ENCODE data around the gene ECM1. TPM values are rescaled to one million over a fixed set of nuclear protein-coding genes. Genes with fewer than 3 reads are reported as not detected.

Gene ECM1
- total and polyA plus RNA-seq, 5 donors: 24.1 to 46.8 (median 33.2) TPM

DNA sequence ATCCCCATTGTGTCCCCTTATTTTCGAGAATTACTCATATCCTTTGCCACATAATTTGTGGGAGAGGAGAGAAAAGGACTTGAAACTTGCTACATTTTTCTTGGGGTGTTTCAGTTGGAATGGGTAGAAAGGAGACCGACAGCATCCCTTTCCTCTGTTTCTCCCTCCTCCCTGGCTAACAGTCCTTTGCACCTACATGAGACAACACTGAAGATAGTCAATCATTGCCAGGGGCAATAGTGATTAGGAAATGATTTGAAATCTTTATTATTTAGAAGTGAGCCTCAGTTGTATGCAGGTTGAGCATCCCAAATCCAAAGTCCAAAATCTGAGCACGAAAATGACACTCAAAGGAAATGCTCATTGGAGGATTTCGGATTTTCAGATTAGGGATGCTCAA is 28.5 kb upstream of the ECM1 start:
- no peaks in the 10 kb centered on the region for H3K27me3 ChIP-seq (ENCODE audit: control insufficient read depth, insufficient read depth)
- no peak for DNase-seq
- WGBS: 63% methylated on average over 4 of the region's 4 CpGs
- no peaks in the 10 kb centered on the region for H3K9me3 ChIP-seq (ENCODE audit: control insufficient read depth, low read length)
- no peak overlapping the region for H3K4me3 ChIP-seq (ENCODE audit: low read length)
- intact Hi-C loops (cut with DNase I): loop anchor here in 1 of 4 donors (10.0 kb wide), 1 partner anchor 55 kb away; no protein-coding TSS in a partner anchor
- peaks cover 3% of the 10 kb centered on the region for H3K4me1 ChIP-seq (ENCODE audit: control insufficient read depth, insufficient read depth, low read length)
- ATAC-seq: no peak
- H3K27ac ChIP-seq (ENCODE audit: low read length): no peak overlapping the region

GRCh38 chr1:150479927-150480352 is 28.0 kb upstream of the ECM1 start:
- DNase-seq: no peak
- H3K9me3 ChIP-seq (ENCODE audit: control insufficient read depth, low read length): no peaks in the 10 kb centered on the region
- 65% methylated on average over 2 of the region's 2 CpGs for WGBS
- H3K27me3 ChIP-seq (ENCODE audit: control insufficient read depth, insufficient read depth): no peaks in the 10 kb centered on the region
- H3K4me3 ChIP-seq (ENCODE audit: low read length): no peak overlapping the region
- H3K4me1 ChIP-seq (ENCODE audit: control insufficient read depth, insufficient read depth, low read length): peaks cover 3% of the 10 kb centered on the region
- ATAC-seq: no peak
- intact Hi-C loops (cut with DNase I): loop anchor here in 1 of 4 donors (10.0 kb wide), 1 partner anchor 55 kb away; no protein-coding TSS in a partner anchor
- no peak overlapping the region for H3K27ac ChIP-seq (ENCODE audit: low read length)

DNA sequence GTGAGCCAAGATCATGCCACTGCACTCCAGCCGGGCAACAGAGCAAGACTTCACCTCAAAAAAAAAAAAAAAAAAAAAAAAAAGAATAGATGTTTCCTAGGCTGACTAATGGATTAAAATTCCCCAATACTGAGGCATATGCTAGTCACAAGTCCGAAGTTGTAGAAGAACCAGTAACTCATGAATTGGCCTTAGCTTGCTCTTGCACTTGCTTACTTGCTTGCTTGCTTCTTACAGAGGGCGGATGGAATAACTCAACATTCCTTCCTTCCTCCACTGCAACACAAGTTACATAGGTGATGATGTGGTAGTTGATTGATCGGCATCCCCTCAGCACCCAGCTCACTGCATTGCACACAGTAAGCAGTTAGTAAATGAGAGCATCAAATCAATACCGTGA is 23.5 kb upstream of the ECM1 start:
- WGBS: 76% methylated on average over 5 of the region's 5 CpGs
- ATAC-seq: no peak

DNA sequence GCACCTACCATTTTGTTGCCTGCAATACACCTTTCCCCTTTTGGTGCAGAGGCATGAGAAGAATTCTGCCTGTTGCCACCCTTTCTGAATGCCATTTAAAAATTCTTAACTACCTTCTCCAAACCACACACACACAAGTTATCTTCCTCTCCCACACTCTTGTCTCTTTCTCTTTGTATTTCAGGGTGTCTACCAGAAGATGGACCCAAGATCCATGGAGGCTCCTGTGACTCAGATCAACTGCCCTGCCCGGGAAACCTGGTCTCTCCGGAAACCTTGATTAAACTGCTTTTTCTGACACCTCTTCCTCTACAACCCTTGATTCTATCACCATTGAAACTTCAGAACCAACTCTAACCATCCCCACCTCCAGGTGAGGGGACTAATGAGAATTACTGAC is 23.0 kb upstream of the ECM1 start:
- H3K4me3 ChIP-seq (ENCODE audit: low read length): no peak overlapping the region
- ATAC-seq (no peak), DNase-seq (no peak)
- H3K27me3 ChIP-seq (ENCODE audit: control insufficient read depth, insufficient read depth): no peaks in the 10 kb centered on the region
- no peaks in the 10 kb centered on the region for H3K9me3 ChIP-seq (ENCODE audit: control insufficient read depth, low read length)
- intact Hi-C loops (cut with DNase I): no loop called here
- H3K27ac ChIP-seq (ENCODE audit: low read length): no peak overlapping the region
- WGBS: 13% methylated on average over 2 of the region's 2 CpGs
- H3K4me1 ChIP-seq (ENCODE audit: control insufficient read depth, insufficient read depth, low read length): peaks cover 5% of the 10 kb centered on the region

More for the DNA sequence above, 23.5 kb upstream of the ECM1 start:
- Histone ChIP-seq H3K27me3 (ENCODE audit: control insufficient read depth, insufficient read depth) (no peaks in the 10 kb centered on the region), H3K4me1 (ENCODE audit: control insufficient read depth, insufficient read depth, low read length) (peaks cover 5% of the 10 kb centered on the region), H3K9me3 (ENCODE audit: control insufficient read depth, low read length) (no peaks in the 10 kb centered on the region), H3K27ac (ENCODE audit: low read length) (no peak overlapping the region), H3K4me3 (ENCODE audit: low read length) (no peak overlapping the region)
- intact Hi-C loops (cut with DNase I): no loop called here
- DNase-seq: no peak

DNA sequence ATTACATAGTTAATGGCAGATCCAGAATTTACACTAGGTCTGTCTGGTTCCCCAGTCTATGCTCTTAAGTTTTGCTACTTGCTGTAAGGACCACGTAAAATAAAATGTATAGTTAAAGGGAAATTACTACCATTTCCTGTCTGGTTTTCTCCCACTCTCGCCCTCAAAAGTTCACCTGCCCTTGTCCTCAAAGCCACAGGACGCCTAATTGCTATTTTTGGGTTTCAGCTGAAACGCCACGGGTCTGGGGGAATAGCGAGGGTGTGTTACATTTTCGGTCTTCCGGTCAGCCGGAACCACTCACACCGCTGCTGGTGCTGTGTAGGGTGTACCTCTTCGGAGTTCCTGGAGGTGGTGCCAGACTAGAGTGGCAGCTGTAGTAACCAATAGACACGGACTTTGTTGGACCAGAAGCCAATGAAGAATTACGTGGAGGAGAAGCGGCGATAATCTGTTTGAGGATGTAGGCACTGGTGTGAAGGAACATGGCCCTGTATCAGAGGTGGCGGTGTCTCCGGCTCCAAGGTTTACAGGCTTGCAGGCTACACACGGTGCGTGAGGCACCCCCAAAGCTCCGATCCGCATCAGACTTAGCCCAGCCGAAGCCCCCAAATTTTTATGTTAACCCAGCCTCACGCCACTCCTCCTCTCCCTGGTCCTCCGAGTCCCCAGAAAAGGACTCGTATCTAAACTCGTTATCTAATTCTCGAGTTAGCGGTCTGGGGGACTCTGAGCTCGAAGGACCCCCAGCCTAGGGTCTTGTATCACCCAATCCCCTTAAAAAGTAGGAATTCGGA is 20.7 kb upstream of the ECM1 start, which contains the start of gene TARS2:
Gene TARS2, plus strand, starts transcription at position 454 of the 797 bp plus-strand sequence. Its CDS starts 32 bp downstream, at position 486.
- DNase-seq (peak; percentile 92 to 95 (median 94)), ATAC-seq (peak; percentile 100)
- no peaks in the 10 kb centered on the region for H3K9me3 ChIP-seq (ENCODE audit: control insufficient read depth, low read length)
- no peaks in the 10 kb centered on the region for H3K27me3 ChIP-seq (ENCODE audit: control insufficient read depth, insufficient read depth)
- H3K4me1 ChIP-seq (ENCODE audit: control insufficient read depth, insufficient read depth, low read length): peaks cover 5% of the 10 kb centered on the region
- under 1% methylated on average over 30 of the region's 30 CpGs for WGBS
- H3K4me3 ChIP-seq (ENCODE audit: low read length): peak within 1 kb of the TSS; percentile 78
- intact Hi-C loops (cut with DNase I): no loop called here
- H3K27ac ChIP-seq (ENCODE audit: low read length): peak within 1 kb of the TSS; percentile 74

DNA sequence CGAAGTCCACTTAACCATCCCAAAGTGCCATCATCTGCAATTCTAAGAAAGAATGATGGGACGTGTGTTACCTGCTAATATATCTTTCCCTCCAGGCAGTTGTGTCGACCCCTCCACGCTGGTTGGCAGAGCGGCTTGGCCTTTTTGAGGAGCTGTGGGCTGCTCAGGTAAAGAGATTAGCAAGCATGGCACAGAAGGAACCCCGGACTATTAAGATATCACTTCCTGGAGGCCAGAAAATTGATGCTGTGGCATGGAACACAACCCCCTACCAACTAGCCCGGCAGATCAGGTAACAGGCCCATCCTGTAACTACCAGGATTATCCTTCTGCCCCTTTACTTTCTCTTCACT is 20.2 kb upstream of the ECM1 start:
- H3K4me3 ChIP-seq (ENCODE audit: low read length): peak overlapping the region; percentile 78
- ATAC-seq: peak in 1 of 2 donors; percentile 7
- no peaks in the 10 kb centered on the region for H3K9me3 ChIP-seq (ENCODE audit: control insufficient read depth, low read length)
- 6% methylated on average over 7 of the region's 7 CpGs for WGBS
- H3K4me1 ChIP-seq (ENCODE audit: control insufficient read depth, insufficient read depth, low read length): peaks cover 5% of the 10 kb centered on the region
- intact Hi-C loops (cut with DNase I): no loop called here
- H3K27me3 ChIP-seq (ENCODE audit: control insufficient read depth, insufficient read depth): no peaks in the 10 kb centered on the region
- DNase-seq: no peak
- H3K27ac ChIP-seq (ENCODE audit: low read length): no peak overlapping the region

GRCh38 chr1:150493175-150493574 is 14.7 kb upstream of the ECM1 start:
- 96% methylated on average over 8 of the region's 8 CpGs for WGBS
- DNase-seq (no peak), ATAC-seq (no peak)
- no peak overlapping the region for H3K4me3 ChIP-seq (ENCODE audit: low read length)
- intact Hi-C loops (cut with DNase I): no loop called here
- no peak overlapping the region for H3K27ac ChIP-seq (ENCODE audit: low read length)
- peaks cover under 1% of the 10 kb centered on the region for H3K4me1 ChIP-seq (ENCODE audit: control insufficient read depth, insufficient read depth, low read length)
- no peaks in the 10 kb centered on the region for H3K27me3 ChIP-seq (ENCODE audit: control insufficient read depth, insufficient read depth)
- H3K9me3 ChIP-seq (ENCODE audit: control insufficient read depth, low read length): no peaks in the 10 kb centered on the region

DNA sequence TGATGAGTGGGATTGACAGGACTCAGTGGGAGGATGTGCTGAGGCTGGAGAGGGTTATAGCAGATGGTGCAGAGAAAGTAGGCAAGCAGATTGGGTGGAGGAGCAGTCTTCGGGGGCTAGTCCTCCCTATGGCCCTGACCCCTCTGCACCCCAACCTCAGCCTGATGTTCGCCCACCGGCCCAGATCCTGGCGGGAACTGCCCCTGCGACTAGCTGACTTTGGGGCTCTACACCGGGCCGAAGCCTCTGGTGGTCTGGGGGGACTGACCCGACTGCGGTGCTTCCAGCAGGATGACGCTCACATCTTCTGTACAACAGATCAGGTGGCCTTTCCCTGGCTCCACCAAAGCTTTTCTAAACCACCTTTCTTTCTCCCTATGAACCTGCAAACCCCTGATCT is 9.6 kb upstream of the ECM1 start:
- ATAC-seq: peak in 1 of 2 donors; percentile 11
- no peak overlapping the region for H3K4me3 ChIP-seq (ENCODE audit: low read length)
- intact Hi-C loops (cut with DNase I): no loop called here
- 95% methylated on average over 10 of the region's 10 CpGs for WGBS
- DNase-seq: no peak
- no peaks in the 10 kb centered on the region for H3K4me1 ChIP-seq (ENCODE audit: control insufficient read depth, insufficient read depth, low read length)
- no peaks in the 10 kb centered on the region for H3K27me3 ChIP-seq (ENCODE audit: control insufficient read depth, insufficient read depth)
- H3K9me3 ChIP-seq (ENCODE audit: control insufficient read depth, low read length): no peaks in the 10 kb centered on the region
- H3K27ac ChIP-seq (ENCODE audit: low read length): no peak overlapping the region

DNA sequence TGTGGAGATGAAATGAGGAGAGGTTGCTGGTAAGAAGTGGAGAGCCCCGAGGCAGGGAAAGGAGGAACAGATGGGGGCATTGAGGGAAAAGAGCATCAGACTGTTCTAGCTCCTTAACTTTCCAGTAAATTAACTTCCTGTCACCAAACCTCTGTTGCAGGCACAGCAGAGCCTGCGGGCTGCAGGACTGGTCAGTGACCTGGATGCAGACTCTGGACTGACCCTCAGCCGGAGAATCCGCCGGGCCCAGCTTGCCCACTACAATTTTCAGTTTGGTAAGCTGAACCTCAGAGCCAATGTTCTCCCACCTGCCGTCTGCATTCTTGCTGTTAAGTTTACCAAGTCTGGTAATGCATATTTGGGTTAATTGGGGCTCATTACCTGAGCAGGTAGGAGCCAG is 2.5 kb upstream of the ECM1 start:
- DNase-seq (no peak), ATAC-seq (no peak)
- no peaks in the 10 kb centered on the region for H3K27me3 ChIP-seq (ENCODE audit: control insufficient read depth, insufficient read depth)
- no peak overlapping the region for H3K27ac ChIP-seq (ENCODE audit: low read length)
- H3K4me1 ChIP-seq (ENCODE audit: control insufficient read depth, insufficient read depth, low read length): peaks cover 3% of the 10 kb centered on the region
- intact Hi-C loops (cut with DNase I): no loop called here
- H3K4me3 ChIP-seq (ENCODE audit: low read length): no peak overlapping the region
- no peaks in the 10 kb centered on the region for H3K9me3 ChIP-seq (ENCODE audit: control insufficient read depth, low read length)
- 88% methylated on average over 6 of the region's 6 CpGs for WGBS

GRCh38 chr1:150508982-150509381 is 1.1 kb downstream of the ECM1 start:
- WGBS: 59% methylated on average over 4 of the region's 4 CpGs
- peaks cover 3% of the 10 kb centered on the region for H3K4me1 ChIP-seq (ENCODE audit: control insufficient read depth, insufficient read depth, low read length)
- H3K4me3 ChIP-seq (ENCODE audit: low read length): peak overlapping the region; percentile 32
- intact Hi-C loops (cut with DNase I): no loop called here
- DNase-seq: no peak
- no peak overlapping the region for H3K27ac ChIP-seq (ENCODE audit: low read length)
- no peaks in the 10 kb centered on the region for H3K9me3 ChIP-seq (ENCODE audit: control insufficient read depth, low read length)
- H3K27me3 ChIP-seq (ENCODE audit: control insufficient read depth, insufficient read depth): no peaks in the 10 kb centered on the region
- peak in 1 of 2 donors; percentile 3 for ATAC-seq

- Histone ChIP-seq H3K9me3 (ENCODE audit: control insufficient read depth, low read length) (no peaks in the 10 kb centered on the region), H3K27me3 (ENCODE audit: control insufficient read depth, insufficient read depth) (no peaks in the 10 kb centered on the region), H3K4me3 (ENCODE audit: low read length) (no peak overlapping the region), H3K4me1 (ENCODE audit: control insufficient read depth, insufficient read depth, low read length) (peaks cover 5% of the 10 kb centered on the region), H3K27ac (ENCODE audit: low read length) (no peak overlapping the region)
- intact Hi-C loops (cut with DNase I): no loop called here
- ATAC-seq (no peak), DNase-seq (peak in 1 of 3 donors; percentile 45)
- WGBS: 94% methylated on average over 12 of the region's 12 CpGs
Measured at GRCh38 chr1:150511551-150511950, 3.6 kb downstream of the ECM1 start.

Measured in right cardiac atrium (tissue), 5 donors.